Hepatocyte (in vitro differentiated cells): Measurements from ENCODE around the gene SLC5A10. TPM values are rescaled to one million over a fixed set of nuclear protein-coding genes. Genes with fewer than 3 reads are reported as not detected.
"Not testable (repeated sequence)": the region's sequence is repeated elsewhere in the genome, so short reads cannot be mapped to it uniquely, and the experiment has no call there.

ENCODE experiments used
- DNase-seq: peaks from one replicate; pipeline ENCODE4 v3.0.0-alpha.2; 2016; ENCODE audit warnings: low spot score
- H2AFZ ChIP-seq: fragments of 200-600 bp; sonication (generic); 2 replicates; pipeline ENCODE4 v1.6.0; 2016; ENCODE audit warnings: antibody characterized with exemption, mild to moderate bottlenecking
- H3K27ac ChIP-seq: fragments of 200-600 bp; sonication (generic); 2 replicates; pipeline ENCODE4 v1.5.1; 2016; ENCODE audit warnings: mild to moderate bottlenecking
- H3K27me3 ChIP-seq: fragments of 200-600 bp; sonication (generic); 2 replicates; pipeline ENCODE4 v1.6.1; 2016
- H3K36me3 ChIP-seq: fragments of 200-600 bp; sonication (generic); replicated peaks from 2 replicates; pipeline ENCODE4 v1.5.1; 2016; ENCODE audit warnings: low read depth; ENCODE audit not compliant: insufficient read depth
- H3K4me1 ChIP-seq: fragments of 200-600 bp; sonication (generic); 2 replicates; pipeline ENCODE4 v1.5.1; 2016; ENCODE audit warnings: mild to moderate bottlenecking, moderate library complexity; ENCODE audit not compliant: insufficient read depth
- H3K4me2 ChIP-seq: fragments of 200-600 bp; sonication (generic); 2 replicates; pipeline ENCODE4 v1.6.0; 2016
- H3K4me3 ChIP-seq: fragments of 200-600 bp; sonication (generic); 2 replicates; pipeline ENCODE4 v1.5.1; 2016; ENCODE audit warnings: mild to moderate bottlenecking
- H3K79me2 ChIP-seq: fragments of 200-600 bp; sonication (generic); 2 replicates; pipeline ENCODE4 v1.6.0; 2017; ENCODE audit warnings: mild to moderate bottlenecking
- H3K9me2 ChIP-seq: fragments of 200-600 bp; sonication (generic); replicated peaks from 2 replicates; pipeline ENCODE4 v1.6.0; 2017; ENCODE audit warnings: mild to moderate bottlenecking; ENCODE audit not compliant: insufficient read depth
- H3K9me3 ChIP-seq: fragments of 200-600 bp; sonication (generic); 2 replicates; pipeline ENCODE4 v1.5.1; 2016; ENCODE audit warnings: low read depth, mild to moderate bottlenecking
- H4K20me1 ChIP-seq: fragments of 200-600 bp; sonication (generic); 2 replicates; pipeline ENCODE4 v1.6.0; 2016; ENCODE audit warnings: mild to moderate bottlenecking; ENCODE audit not compliant: insufficient read depth, poor library complexity, severe bottlenecking
- CTCF ChIP-seq: fragments of 200-600 bp; sonication (generic); IDR thresholded peaks from 2 replicates; pipeline ENCODE4 v1.5.1; 2016; ENCODE audit warnings: antibody characterized with exemption, mild to moderate bottlenecking; ENCODE audit not compliant: poor library complexity
- EZH2 ChIP-seq: fragments of 200-600 bp; sonication (generic); IDR thresholded peaks from 2 replicates; pipeline ENCODE4 v1.6.1; 2016; ENCODE audit warnings: antibody characterized with exemption, mild to moderate bottlenecking, borderline replicate concordance
- EZH2phosphoT487 ChIP-seq: fragments of 200-600 bp; sonication (generic); IDR thresholded peaks from one replicate; pipeline ENCODE4 v1.6.1; 2018; ENCODE audit warnings: antibody characterized with exemption, mild to moderate bottlenecking, low read depth, moderate library complexity; ENCODE audit not compliant: unreplicated experiment, severe bottlenecking
- WGBS: methylation state at CpG from one replicate; pipeline ENCODE4 v1.1.6; 2016; ENCODE audit warnings: low lambda C conversion rate; ENCODE audit errors: missing lambda C conversion rate; 5-methylcytosine and 5-hydroxymethylcytosine counted together
- polyA plus RNA-seq: library from polyadenylated mRNA; unstranded; fragments of >200 nt; fragmentation: Nextera tagmentation; extraction: Ambion mirVana; gene quantifications from 2 replicates; pipeline ENCODE4 v1.2.1, GENCODE V29; 2016
- total RNA-seq: library from RNA; depleted of rRNA; stranded (reverse); fragments of >200 nt; gene quantifications from 2 replicates; pipeline ENCODE4 v1.2.3, GENCODE V29; 2014

The SLC5A10 gene
- total and polyA plus RNA-seq, 2 experiments from 2014 or later: 0.22 TPM; not detected in 1

- DNase-seq: no peak
- no peaks in the 10 kb centered on the region for H3K4me1 ChIP-seq
- no peak overlapping the region for H3K4me2 ChIP-seq
- H3K27ac ChIP-seq: no peak overlapping the region
- H3K4me3 ChIP-seq: no peak overlapping the region
- no peaks in the 10 kb centered on the region for H3K36me3 ChIP-seq
- H3K27me3 ChIP-seq: no peaks in the 10 kb centered on the region
- H3K79me2 ChIP-seq: no peaks in the 10 kb centered on the region
- H3K9me3 ChIP-seq: no peaks in the 10 kb centered on the region
- no peak for TF ChIP-seq CTCF
- no peak for TF ChIP-seq EZH2phosphoT487
- TF ChIP-seq EZH2: no peak
- H2AFZ ChIP-seq: no peak overlapping the region
- no peaks in the 10 kb centered on the region for H4K20me1 ChIP-seq
- WGBS: 76% methylated on average over 27 of the region's 27 CpGs
- H3K9me2 ChIP-seq: no peaks in the 10 kb centered on the region
Observed at GRCh38 chr17:19019041-19019941, 67.3 kb downstream of the SLC5A10 start.

GRCh38 chr17:19020016-19020415 is 68.1 kb downstream of the SLC5A10 start:
- 93% methylated on average over 3 of the region's 3 CpGs for WGBS
- no peak for DNase-seq
- Histone ChIP-seq H2AFZ (no peak overlapping the region), H3K27me3 (no peaks in the 10 kb centered on the region), H3K36me3 (no peaks in the 10 kb centered on the region), H3K9me2 (no peaks in the 10 kb centered on the region), H3K27ac (no peak overlapping the region), H3K4me1 (no peaks in the 10 kb centered on the region), H3K9me3 (no peaks in the 10 kb centered on the region), H3K4me3 (no peak overlapping the region), H4K20me1 (no peaks in the 10 kb centered on the region), H3K4me2 (no peak overlapping the region), H3K79me2 (no peaks in the 10 kb centered on the region)
- TF ChIP-seq EZH2 (no peak), EZH2phosphoT487 (no peak), CTCF (no peak)

GRCh38 chr17:19021011-19021621 is 69.2 kb downstream of the SLC5A10 start:
- H3K4me1 ChIP-seq, H3K4me3 ChIP-seq, DNase-seq, H3K79me2 ChIP-seq, H3K27me3 ChIP-seq, H3K9me3 ChIP-seq, H4K20me1 ChIP-seq, H3K27ac ChIP-seq, H3K9me2 ChIP-seq, H2AFZ ChIP-seq, H3K36me3 ChIP-seq, H3K4me2 ChIP-seq: not testable (repeated sequence)
- WGBS: 89% methylated on average over 7 of the region's 7 CpGs

GRCh38 chr17:19021622-19022083 is 69.7 kb downstream of the SLC5A10 start:
- DNase-seq: no peak
- no peaks in the 10 kb centered on the region for H3K27me3 ChIP-seq
- WGBS: 97% methylated on average over 24 of the region's 24 CpGs

More at GRCh38 chr17:19021622-19022083, 69.7 kb downstream of the SLC5A10 start:
- no peak overlapping the region for H3K4me2 ChIP-seq
- no peaks in the 10 kb centered on the region for H4K20me1 ChIP-seq
- H3K4me1 ChIP-seq: no peaks in the 10 kb centered on the region
- H3K9me3 ChIP-seq: no peaks in the 10 kb centered on the region
- H3K9me2 ChIP-seq: no peaks in the 10 kb centered on the region
- no peaks in the 10 kb centered on the region for H3K79me2 ChIP-seq
- H3K4me3 ChIP-seq: no peak overlapping the region
- H3K27ac ChIP-seq: no peak overlapping the region
- TF ChIP-seq CTCF (no peak), EZH2phosphoT487 (no peak)
- no peak overlapping the region for H2AFZ ChIP-seq
- no peaks in the 10 kb centered on the region for H3K36me3 ChIP-seq
